Measurements from ENCODE around the gene GPATCH2. TPM values are rescaled to one million over a fixed set of nuclear protein-coding genes. Genes with fewer than 3 reads are reported as not detected.

GPATCH2 gene
- total RNA-seq, 2 experiments from 2014 or later, result 9.2 to 9.6 TPM

DNA sequence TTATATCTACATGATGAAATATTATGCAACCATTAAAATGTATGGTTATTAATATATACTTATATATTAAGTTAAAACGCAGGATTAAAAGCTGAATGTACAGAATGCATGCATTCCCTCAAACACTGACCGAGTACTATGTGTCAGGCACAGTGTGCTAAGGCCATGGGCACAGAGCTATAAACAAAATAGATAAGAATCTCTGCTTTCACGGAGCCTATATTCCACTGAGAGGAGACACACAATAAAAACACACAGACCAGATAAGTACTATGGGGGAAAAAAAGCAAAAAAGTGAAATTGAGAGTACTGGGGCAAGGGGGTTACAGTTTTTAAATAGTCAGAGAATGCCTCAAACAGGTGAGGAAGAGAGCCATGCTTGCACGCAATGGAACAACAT, 62.7 kb downstream of the GPATCH2 start:
- H3K9me3 ChIP-seq (ENCODE audit: control insufficient read depth in 1 of 2, insufficient read depth in 1 of 2, low read length in 2 of 2), result no peaks in the 10 kb centered on the region
- no peaks in the 10 kb centered on the region for H3K4me1 ChIP-seq (ENCODE audit: insufficient read depth, low read length)
- intact Hi-C loops (cut with DNase I, micrococcal nuclease), result no loop called here
- Mint-ChIP-seq H3K27me3 (no peaks in the 10 kb centered on the region), H3K4me3 (no peak overlapping the region), H3K4me1 (ENCODE audit: low read depth) (no peaks in the 10 kb centered on the region), H3K9me3 (no peaks in the 10 kb centered on the region), H3K36me3 (ENCODE audit: low read depth) (peaks cover 9% of the 10 kb centered on the region), H3K27ac (no peak overlapping the region)
- ChIA-PET POLR2A (no interaction called here), CTCF (no interaction called here)
- TF ChIP-seq, protein P1, sequence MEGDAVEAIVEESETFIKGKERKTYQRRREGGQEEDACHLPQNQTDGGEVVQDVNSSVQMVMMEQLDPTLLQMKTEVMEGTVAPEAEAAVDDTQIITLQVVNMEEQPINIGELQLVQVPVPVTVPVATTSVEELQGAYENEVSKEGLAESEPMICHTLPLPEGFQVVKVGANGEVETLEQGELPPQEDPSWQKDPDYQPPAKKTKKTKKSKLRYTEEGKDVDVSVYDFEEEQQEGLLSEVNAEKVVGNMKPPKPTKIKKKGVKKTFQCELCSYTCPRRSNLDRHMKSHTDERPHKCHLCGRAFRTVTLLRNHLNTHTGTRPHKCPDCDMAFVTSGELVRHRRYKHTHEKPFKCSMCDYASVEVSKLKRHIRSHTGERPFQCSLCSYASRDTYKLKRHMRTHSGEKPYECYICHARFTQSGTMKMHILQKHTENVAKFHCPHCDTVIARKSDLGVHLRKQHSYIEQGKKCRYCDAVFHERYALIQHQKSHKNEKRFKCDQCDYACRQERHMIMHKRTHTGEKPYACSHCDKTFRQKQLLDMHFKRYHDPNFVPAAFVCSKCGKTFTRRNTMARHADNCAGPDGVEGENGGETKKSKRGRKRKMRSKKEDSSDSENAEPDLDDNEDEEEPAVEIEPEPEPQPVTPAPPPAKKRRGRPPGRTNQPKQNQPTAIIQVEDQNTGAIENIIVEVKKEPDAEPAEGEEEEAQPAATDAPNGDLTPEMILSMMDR (IDR thresholded peaks at IDR 0.05), result no peak
- ATAC-seq (ENCODE audit: poor library complexity) (no peak), DNase-seq (no peak)
- H3K36me3 ChIP-seq (ENCODE audit: insufficient read depth, low read length), result no peaks in the 10 kb centered on the region
- H3K27me3 ChIP-seq (ENCODE audit: control insufficient read depth in 1 of 2, insufficient read depth in 2 of 2, low read length in 2 of 2), result no peaks in the 10 kb centered on the region
- H3K27ac ChIP-seq (ENCODE audit: low read depth in 1 of 2, low read length in 2 of 2), result no peak overlapping the region
- H3K4me3 ChIP-seq (ENCODE audit: low read length), result no peak overlapping the region

DNA sequence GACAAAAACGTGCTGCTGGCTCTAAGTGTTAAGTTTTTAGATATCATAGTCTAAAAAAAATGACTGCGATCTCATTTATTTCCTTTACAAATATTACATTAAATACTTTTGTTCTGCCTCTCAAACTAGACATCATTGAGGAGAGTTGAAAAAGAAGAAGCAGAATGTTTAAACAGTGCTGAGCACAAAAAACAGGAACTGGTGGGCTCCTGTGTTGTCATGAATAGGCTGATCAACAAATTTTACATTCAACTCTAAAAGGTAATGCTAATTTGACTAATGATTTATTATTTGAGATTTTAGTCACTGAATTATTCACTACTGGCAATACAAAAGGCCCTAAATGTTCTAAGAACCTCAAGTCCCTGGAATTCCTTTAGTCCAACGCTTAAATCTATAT, 66.1 kb downstream of the GPATCH2 start:
- no peak overlapping the region for H3K27ac ChIP-seq (ENCODE audit: low read depth in 1 of 2, low read length in 2 of 2)
- no peak overlapping the region for H3K4me3 Mint-ChIP-seq
- no peaks in the 10 kb centered on the region for H3K36me3 ChIP-seq (ENCODE audit: insufficient read depth, low read length)
- no peak overlapping the region for H3K4me3 ChIP-seq (ENCODE audit: low read length)
- H3K36me3 Mint-ChIP-seq (ENCODE audit: low read depth), result peaks cover 9% of the 10 kb centered on the region
- no peaks in the 10 kb centered on the region for H3K9me3 ChIP-seq (ENCODE audit: control insufficient read depth in 1 of 2, insufficient read depth in 1 of 2, low read length in 2 of 2)
- no peaks in the 10 kb centered on the region for H3K4me1 Mint-ChIP-seq (ENCODE audit: low read depth)
- DNase-seq (no peak), ATAC-seq (ENCODE audit: poor library complexity) (no peak)
- H3K27me3 Mint-ChIP-seq, result no peaks in the 10 kb centered on the region
- ChIA-PET CTCF (no interaction called here), POLR2A (no interaction called here)
- H3K27ac Mint-ChIP-seq, result no peak overlapping the region
- no peaks in the 10 kb centered on the region for H3K27me3 ChIP-seq (ENCODE audit: control insufficient read depth in 1 of 2, insufficient read depth in 2 of 2, low read length in 2 of 2)
- no peaks in the 10 kb centered on the region for H3K4me1 ChIP-seq (ENCODE audit: insufficient read depth, low read length)
- no peaks in the 10 kb centered on the region for H3K9me3 Mint-ChIP-seq
- TF ChIP-seq, protein P1 (IDR thresholded peaks at IDR 0.05), result no peak
- intact Hi-C loops (cut with DNase I, micrococcal nuclease), result no loop called here

DNA sequence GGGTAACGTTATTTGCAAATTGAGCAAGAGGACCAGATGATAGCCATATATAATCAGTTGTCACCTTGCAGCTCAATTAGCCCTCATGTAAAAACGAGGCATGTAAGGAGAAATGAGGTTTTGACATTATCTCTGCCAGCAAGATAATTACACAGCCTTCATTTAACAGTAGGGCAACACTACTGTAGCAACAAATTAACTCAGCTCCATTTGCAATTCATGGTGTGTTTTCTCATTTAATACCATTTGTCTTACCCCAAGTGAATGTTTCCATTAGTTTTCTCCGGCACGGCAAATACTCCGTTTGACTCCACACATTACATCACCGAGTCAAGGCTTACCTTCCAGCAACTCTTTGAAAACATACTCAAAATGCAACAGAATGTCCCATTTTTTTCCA, 66.7 kb downstream of the GPATCH2 start:
- Histone ChIP-seq H3K9me3 (ENCODE audit: control insufficient read depth in 1 of 2, insufficient read depth in 1 of 2, low read length in 2 of 2) (no peaks in the 10 kb centered on the region), H3K27ac (ENCODE audit: low read depth in 1 of 2, low read length in 2 of 2) (no peak overlapping the region), H3K4me1 (ENCODE audit: insufficient read depth, low read length) (no peaks in the 10 kb centered on the region), H3K36me3 (ENCODE audit: insufficient read depth, low read length) (no peaks in the 10 kb centered on the region), H3K27me3 (ENCODE audit: control insufficient read depth in 1 of 2, insufficient read depth in 2 of 2, low read length in 2 of 2) (no peaks in the 10 kb centered on the region), H3K4me3 (ENCODE audit: low read length) (no peak overlapping the region)
- Mint-ChIP-seq H3K9me3 (no peaks in the 10 kb centered on the region), H3K27me3 (no peaks in the 10 kb centered on the region), H3K27ac (no peak overlapping the region), H3K4me1 (ENCODE audit: low read depth) (no peaks in the 10 kb centered on the region), H3K4me3 (no peak overlapping the region), H3K36me3 (ENCODE audit: low read depth) (peaks cover 14% of the 10 kb centered on the region)
- POLR2A ChIA-PET, result no interaction called here
- TF ChIP-seq, protein P1 (IDR thresholded peaks at IDR 0.05), result no peak
- intact Hi-C loops (cut with DNase I, micrococcal nuclease), result no loop called here
- CTCF ChIA-PET, result no interaction called here
- DNase-seq (no peak), ATAC-seq (ENCODE audit: poor library complexity) (no peak)
